IPS DF 19.7 (cell line): Measurements from ENCODE around the gene TBL1X.
"Not testable (repeated sequence)": the region's sequence is repeated elsewhere in the genome, so short reads cannot be mapped to it uniquely, and the experiment has no call there.

ENCODE experiments used
- DNase-seq: peaks from one replicate; pipeline ENCODE4 v3.0.0-alpha.2; 2013; ENCODE audit warnings: low read depth, low spot score

The TBL1X gene

DNA sequence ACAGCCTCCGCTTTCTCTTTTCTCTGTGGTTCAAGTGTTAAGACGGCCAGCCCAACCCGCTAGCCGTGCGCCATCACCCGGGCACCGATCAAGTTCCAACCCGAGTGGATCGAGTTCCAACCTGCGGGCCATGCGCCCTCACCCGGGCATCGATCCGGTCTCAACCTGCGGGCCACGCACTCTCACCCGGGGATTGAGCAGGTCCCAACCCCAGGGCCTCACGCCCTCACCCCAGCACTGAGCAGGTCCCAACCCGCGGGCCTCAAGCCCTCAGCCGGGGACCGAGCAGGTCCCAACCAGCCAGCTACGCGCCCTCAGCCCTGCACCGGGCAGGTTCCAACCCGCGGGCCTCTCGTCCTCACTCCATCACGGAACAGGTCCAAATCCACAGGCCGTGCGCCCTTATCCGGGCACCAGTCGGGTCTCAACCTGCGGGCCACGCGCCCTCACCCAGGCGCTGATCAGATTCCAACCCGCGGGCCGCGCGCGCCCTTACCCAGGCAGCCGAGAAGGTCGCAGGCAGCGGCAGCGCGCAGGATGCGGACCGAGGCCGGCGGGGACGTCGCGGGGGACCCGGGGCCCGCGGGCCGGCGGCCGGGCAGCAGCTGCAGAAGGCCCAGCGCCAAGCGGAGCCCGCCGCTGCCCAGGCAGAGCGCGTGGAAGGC lies 300.3 kb downstream of the TBL1X start:
- no peak for DNase-seq

DNA sequence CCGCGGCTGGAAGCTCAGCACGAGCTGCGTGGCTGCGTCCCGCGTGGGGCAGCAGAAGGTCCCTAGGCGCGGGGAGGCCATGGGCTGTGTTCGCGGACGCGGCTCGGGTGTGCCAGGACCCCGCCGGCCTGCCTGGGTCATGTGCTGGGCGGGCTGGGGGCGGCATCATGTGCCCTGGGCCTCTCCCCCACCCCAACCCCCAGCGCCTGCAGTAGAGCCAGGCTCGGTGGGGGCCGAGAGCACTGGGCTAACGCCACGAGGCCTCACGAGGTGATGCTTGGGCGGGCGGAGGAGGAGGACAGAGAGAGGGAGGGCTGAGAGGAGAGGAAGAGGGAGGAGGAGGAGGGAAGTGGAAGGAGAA lies 300.9 kb downstream of the TBL1X start, which contains the start of gene GPR143:
Gene GPR143 (minus strand): TSS at position 111 of the 361 bp plus-strand sequence. CDS start 30 bp downstream, at position 81.
- DNase-seq: no peak

DNA sequence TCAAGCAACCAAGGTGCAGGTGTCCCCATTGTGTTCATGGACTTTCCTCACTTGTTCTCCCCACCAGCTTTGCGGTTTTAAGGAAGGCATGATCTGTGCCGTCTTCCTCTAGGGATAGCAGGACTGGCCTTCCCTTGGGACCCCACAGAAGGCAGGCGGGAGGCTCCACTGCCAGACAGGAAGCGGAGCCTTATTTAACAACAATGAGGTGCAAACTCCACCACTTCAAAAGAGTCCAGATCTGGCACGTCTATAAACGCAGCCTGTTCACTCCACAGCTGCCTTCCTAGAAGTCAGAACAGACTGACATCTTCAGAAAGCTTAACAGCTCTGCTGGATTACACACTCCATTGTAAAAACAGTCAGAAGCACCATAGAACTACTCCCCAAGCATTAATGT lies 302.5 kb downstream of the TBL1X start:
- no peak for DNase-seq

DNA sequence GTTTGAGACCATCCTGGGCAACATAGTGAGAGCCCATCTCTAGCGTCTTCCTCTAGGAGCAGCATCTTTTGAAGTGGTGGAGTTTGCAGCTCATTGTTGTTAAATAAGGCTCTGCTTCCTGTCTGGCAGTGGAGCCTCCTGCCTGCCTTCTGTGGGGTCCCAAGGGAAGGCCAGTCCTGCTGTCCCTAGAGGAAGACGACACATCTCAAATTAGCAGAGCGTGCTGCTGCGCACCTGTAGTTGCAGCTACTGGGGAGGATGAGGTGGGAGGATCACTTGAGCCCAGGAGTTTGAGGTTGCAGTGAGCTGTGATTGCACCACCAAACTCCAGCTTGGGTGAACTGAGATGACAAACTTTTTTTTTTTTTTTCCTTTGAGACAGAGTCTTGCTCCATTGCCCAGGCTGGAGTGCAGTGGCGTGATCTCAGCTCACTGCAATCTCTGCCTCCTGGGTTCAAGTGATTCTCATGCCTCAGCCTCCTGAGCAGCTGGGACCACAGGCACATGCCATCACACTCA lies 303.5 kb downstream of the TBL1X start:
- not testable (repeated sequence) for DNase-seq

DNA sequence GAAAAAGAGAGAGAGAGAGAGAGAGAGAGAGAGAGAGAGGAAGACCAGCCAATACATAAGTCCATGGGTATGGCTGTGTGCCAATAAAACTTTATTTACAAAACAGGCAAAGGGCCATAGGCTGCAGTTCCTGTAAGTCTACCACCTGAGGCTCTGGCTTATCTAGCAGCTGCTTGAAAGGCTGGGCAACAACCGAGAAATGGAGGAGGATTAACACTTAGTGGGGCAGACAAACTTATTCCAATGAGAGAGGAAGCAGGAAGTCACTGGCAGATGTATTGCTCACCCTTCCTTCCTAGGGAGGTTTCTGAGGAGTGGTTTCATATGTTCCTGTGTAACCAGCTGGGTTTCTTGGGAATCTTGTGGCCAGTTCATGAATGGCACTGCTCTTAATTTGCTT lies 305.5 kb downstream of the TBL1X start:
- no peak for DNase-seq

DNA sequence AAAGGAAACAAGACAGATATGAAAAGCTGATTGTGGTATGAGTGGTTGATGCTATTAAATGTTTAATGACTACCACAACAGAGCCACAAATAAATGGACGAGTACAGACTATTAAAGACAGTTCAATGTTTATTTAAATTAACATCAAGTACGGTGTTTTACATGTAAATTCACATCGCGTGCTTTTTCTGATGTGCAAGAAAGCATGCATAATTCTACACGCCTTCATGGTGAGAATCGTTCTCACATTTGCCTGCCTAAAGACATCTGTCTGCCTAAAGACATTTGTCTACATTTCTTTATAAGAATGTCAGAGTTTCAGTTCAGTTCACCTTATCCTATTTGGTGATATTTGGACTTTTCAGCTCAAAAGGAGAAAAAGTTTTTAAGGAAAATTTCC lies 308.1 kb downstream of the TBL1X start:
- DNase-seq: no peak

DNA sequence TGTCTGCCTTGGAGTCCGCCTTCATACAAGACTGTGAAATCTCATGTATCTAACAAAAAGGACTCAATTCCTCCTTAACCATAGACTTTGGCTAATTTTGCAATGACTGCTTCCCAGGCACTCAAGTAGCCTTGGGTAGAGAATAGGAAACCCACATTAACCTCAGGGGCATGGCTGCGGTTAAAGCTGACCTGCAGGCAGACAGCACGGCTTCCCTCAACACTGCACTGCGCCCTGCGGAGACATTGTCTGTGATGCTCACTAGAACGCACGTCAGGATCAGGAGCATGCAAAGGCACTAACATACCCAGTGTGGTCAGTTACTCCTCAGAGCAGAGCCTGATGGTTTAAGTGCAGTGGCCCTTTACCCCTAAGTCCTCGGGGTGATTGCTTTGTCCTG lies 311.1 kb downstream of the TBL1X start:
- no peak for DNase-seq

DNA sequence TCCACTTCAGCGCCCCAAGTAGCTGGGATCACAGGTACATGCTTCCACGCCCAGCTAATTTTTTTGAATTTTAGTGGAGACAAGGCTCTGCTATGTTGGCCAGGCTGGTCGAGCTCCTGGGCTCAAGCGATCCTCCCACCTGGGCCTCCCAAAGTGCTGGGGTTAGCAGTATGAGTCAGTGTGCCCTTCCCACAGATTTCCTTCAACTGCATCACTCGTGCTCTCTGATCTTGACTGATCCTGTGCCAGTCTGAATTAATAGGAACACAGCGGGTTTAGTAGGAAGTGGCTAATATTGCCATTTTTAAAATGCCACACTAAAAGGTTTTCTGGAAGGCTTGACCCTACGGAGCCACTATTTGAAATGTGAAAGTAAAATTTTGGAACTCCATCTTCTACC lies 317.1 kb downstream of the TBL1X start:
- no peak for DNase-seq

DNA sequence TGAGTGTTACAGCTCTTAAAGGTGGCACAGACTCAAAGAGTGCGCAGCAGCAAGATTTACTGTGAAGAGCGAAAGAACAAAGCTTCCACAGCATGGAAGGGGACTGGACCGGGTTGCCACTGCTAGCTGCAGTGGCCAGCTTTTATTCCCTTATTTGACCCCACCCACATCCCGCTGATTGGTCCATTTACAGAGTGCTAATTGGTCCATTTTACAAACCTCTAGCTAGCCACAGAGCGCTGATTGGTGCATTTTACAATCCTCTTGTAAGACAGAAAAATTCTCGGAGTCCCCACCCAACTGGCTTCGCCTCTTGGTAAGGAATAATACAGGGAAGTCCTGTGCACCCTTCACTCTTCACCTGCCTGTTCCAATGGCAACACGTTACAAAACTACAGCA lies 319.5 kb downstream of the TBL1X start:
- DNase-seq: no peak

DNA sequence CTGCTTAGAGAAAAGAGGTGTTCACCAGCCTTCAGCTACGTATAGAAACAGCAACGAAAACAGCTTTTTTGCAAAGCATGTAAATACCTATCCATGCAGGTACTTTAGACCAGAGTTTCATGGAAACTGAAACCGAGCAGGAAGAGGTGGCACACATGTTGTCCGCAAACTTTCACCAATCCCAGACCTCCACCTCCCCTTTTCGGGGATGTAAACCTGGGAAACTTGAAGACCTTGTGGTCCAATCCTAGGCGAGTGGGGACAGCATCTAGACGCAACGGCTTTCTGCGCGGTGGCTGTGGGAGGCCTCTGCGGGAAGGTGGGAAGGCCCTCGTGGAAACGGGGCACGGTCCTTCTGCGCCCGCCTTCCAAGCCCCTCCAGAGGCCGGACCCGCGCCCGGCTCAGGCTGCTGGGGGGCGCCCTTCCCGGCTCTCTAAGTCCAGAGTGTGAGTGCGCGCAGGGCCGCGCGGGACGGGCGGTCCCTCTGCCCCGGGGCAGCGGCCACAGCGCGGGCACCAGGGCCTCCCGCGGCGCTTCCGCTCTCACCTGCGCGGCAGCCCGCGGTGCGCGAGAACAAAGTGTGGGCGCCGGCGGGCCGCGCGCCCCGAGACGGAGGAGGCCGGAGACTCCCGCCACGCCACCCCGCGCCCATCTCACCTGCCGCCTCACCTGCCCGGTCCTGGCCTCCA lies 320.5 kb downstream of the TBL1X start:
- no peak for DNase-seq

DNA sequence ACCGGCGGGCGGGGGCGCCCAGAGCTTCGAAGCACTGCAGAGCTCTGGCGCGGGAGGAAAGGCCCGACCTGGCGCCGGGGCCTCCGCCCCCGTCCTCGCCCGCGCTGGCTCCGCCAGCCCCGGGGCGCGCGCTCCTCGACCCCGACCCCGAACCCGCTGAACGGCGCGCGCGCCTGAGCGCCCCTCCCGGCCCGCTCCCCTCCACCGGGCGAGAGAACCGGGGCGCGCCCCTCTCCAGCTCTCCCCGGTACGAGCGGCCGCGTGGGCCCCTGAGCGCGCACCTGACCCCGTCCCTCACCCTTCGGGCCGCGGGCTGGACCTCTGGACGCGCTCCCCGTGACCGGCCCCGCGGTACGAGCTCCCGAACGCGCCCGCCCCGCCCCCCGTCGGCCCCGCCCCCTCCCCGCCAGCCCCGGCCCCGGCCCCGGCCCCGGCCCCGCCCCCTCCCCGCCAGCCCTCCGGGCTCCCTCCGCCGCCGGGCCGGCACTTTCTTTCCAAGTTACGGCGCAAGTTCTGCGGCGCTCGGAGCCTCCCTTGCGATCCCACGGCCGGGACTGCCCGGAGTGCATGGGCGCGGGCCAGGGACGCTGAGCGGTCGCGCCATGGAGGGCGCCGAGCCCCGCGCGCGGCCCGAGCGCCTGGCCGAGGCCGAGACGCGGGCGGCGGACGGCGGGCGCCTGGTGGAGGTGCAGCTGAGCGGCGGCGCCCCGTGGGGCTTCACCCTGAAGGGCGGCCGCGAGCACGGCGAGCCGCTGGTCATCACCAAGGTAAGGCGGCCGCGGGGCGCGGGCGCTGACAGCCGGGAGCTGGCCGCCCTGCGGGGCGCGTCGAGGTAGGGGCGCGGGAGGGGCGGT lies 321.3 kb downstream of the TBL1X start, which contains the start of gene SHROOM2:
Gene SHROOM2 (plus strand): TSS at position 486 of the 854 bp plus-strand sequence. CDS start 117 bp downstream, at position 603.
- no peak for DNase-seq

DNA sequence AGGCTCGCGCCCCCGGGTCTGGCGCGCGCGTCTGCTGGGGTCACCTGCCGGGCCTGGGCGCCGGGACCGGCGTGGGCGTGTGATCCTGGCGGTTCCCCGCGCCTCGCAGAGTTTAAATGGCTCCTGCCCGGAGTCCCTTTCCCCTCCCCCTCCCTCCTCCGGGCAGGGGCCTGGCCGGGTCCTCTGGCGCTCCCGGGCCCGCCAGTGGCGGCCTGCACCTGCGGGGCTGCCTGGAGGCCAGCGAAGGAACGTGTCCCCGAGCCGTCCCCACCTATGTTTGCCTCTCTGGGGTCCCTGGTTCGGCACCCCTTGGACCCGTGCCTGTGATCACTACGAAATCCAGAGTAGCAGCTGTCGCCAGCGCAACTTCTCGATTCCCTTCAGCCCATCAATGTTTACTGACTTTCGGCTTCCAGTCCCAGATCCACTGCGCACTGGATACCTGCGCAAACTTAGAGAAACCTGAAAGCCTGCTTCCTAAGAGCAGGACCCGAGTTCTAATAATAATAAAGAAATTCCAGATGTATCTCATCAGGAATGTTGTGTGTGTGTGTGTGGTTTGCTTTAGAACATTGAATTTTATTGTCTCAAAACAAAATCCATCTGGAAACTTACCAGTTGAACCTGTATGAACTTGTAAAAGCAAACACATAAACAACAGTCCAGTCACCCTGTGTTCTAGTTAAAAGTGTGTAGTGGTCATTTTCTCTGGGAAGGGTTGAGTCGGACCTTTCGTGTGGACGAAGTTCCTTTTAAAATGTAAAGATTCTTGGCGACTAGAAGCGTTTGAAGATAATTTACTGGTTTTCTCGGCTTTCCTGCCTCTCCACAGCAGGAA lies 322.2 kb downstream of the TBL1X start:
- no peak for DNase-seq

DNA sequence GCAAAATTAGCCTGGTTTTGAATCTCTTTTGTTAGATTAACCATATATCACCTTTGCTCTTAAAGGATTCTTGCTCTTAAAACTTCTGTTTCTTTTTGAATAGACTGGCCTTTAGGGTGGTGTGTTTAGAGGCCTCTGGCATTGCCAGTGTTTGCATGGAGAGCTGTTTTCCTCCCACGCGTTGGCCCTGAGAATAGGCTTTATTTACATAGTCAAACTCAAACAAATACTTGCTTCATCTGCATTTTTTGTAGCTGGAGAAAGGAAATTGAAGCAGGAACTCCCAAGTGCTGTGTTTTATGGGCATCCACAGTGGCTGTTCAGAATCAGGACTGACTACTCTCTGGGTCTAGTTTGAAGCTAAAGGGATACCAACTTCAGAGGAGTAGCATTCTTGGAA lies 324.1 kb downstream of the TBL1X start:
- DNase-seq: no peak

DNA sequence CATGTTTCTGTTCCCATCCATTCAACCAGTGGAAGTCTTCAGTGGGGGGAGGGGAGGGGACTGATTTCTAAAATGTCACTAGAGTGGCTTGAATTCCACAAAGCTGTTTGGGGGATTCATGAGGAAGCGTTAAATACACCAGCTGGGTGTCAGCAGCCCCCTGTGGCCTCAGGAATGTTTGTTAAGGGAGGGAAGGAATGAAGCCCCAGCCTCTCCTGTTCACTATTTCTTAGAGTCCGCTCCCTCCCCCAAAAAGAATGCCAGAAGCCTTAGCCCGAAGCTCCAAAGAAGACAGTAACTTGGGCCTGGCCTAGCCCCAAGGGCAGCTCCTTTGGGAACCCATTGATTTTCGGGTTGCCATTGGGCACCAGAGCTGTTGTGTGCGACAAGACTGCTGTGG lies 324.7 kb downstream of the TBL1X start:
- DNase-seq: no peak
